Measurements from ENCODE around the gene AP2A1.
A peak's percentile ranks its signal among the peaks of the same experiment; 100 is the strongest.
"Not testable (repeated sequence)": the region's sequence is repeated elsewhere in the genome, so short reads cannot be mapped to it uniquely, and the experiment has no call there.

AP2A1 gene

GRCh38 chr19:49818649-49819370 is 52.0 kb downstream of the AP2A1 start:
- H3K9ac ChIP-seq (ENCODE audit: low read length): peak overlapping the region; percentile 93
- peak overlapping the region; percentile 86 for H3K14ac ChIP-seq (ENCODE audit: low read length)
- peak overlapping the region; percentile 79 for H4K12ac ChIP-seq (ENCODE audit: low read depth, low read length)
- no CpG with 5 or more reads among the region's 16 CpGs for WGBS (ENCODE audit: extremely low coverage, insufficient coverage, insufficient read length)
- peak overlapping the region; percentile 80 for H2AK5ac ChIP-seq (ENCODE audit: low read length)
- peak overlapping the region; percentile 60 for H4K91ac ChIP-seq (ENCODE audit: low read depth, low read length)
- H3K36me3 ChIP-seq (ENCODE audit: control insufficient read depth in 1 of 2, insufficient read depth in 2 of 2, low read length in 2 of 2): peaks cover 16 to 19% of the 10 kb centered on the region in 2 experiments
- no peaks in the 10 kb centered on the region for H3K9me3 ChIP-seq (ENCODE audit: insufficient read depth, low read depth, low read length)
- peak overlapping the region; percentile 93 for H3K4me3 ChIP-seq (ENCODE audit: low read depth, low read length)
- peak overlapping the region; percentile 85 for H3K4me2 ChIP-seq (ENCODE audit: low read length)
- no peak overlapping the region for H3K27ac ChIP-seq (ENCODE audit: low read depth, low read length)
- no peak overlapping the region for H3K23ac ChIP-seq (ENCODE audit: low read length)
- peaks cover 10% of the 10 kb centered on the region for H3K79me1 ChIP-seq (ENCODE audit: low read length)
- H3K18ac ChIP-seq (ENCODE audit: low read length): peak overlapping the region; percentile 83
- DNase-seq: no peak
- no peaks in the 10 kb centered on the region for H3K27me3 ChIP-seq (ENCODE audit: insufficient read depth, low read length)
- no peak overlapping the region for H2BK12ac ChIP-seq (ENCODE audit: low read length)
- peaks cover 10% of the 10 kb centered on the region for H3K79me2 ChIP-seq (ENCODE audit: control insufficient read depth, insufficient read depth, low read length, poor library complexity)
- peak overlapping the region; percentile 94 for H4K8ac ChIP-seq (ENCODE audit: low read depth, low read length)
- peak overlapping the region; percentile 77 for H2AFZ ChIP-seq (ENCODE audit: insufficient read depth, low read length, poor library complexity)
- H3K4me1 ChIP-seq (ENCODE audit: control insufficient read depth in 1 of 2, insufficient read depth in 2 of 2, low read length in 2 of 2): peaks cover 5% of the 10 kb centered on the region in 2 experiments
- H2BK120ac ChIP-seq (ENCODE audit: insufficient read depth, low read length, poor library complexity): peak overlapping the region; percentile 93
- peak overlapping the region; percentile 96 for H2BK5ac ChIP-seq (ENCODE audit: low read depth, low read length, poor library complexity)
- peak overlapping the region; percentile 99 for H3K4ac ChIP-seq (ENCODE audit: low read depth, low read length)

- H2BK12ac ChIP-seq (ENCODE audit: low read length); H3K27ac ChIP-seq (ENCODE audit: low read depth, low read length); H3K4me1 ChIP-seq (ENCODE audit: control insufficient read depth in 1 of 2, insufficient read depth in 2 of 2, low read length in 2 of 2); H2BK5ac ChIP-seq (ENCODE audit: low read depth, low read length, poor library complexity); DNase-seq; H4K8ac ChIP-seq (ENCODE audit: low read depth, low read length); H4K91ac ChIP-seq (ENCODE audit: low read depth, low read length); H2AFZ ChIP-seq (ENCODE audit: insufficient read depth, low read length, poor library complexity); H3K79me1 ChIP-seq (ENCODE audit: low read length); H3K27me3 ChIP-seq (ENCODE audit: insufficient read depth, low read length); H3K9ac ChIP-seq (ENCODE audit: low read length); H3K9me3 ChIP-seq (ENCODE audit: insufficient read depth, low read depth, low read length); H2BK120ac ChIP-seq (ENCODE audit: insufficient read depth, low read length, poor library complexity); H3K23ac ChIP-seq (ENCODE audit: low read length); H3K79me2 ChIP-seq (ENCODE audit: control insufficient read depth, insufficient read depth, low read length, poor library complexity); H2AK5ac ChIP-seq (ENCODE audit: low read length); H3K4me3 ChIP-seq (ENCODE audit: low read depth, low read length): not testable (repeated sequence)
- Histone ChIP-seq H4K12ac (ENCODE audit: low read depth, low read length) (peak overlapping the region; percentile 48), H3K18ac (ENCODE audit: low read length) (peak overlapping the region; percentile 47), H3K4me2 (ENCODE audit: low read length) (peak overlapping the region; percentile 85), H3K4ac (ENCODE audit: low read depth, low read length) (peak overlapping the region; percentile 77), H3K36me3 (ENCODE audit: control insufficient read depth in 1 of 2, insufficient read depth in 2 of 2, low read length in 2 of 2) (peaks cover 19 to 20% of the 10 kb centered on the region in 2 experiments), H3K14ac (ENCODE audit: low read length) (peak overlapping the region; percentile 34)
- WGBS (ENCODE audit: extremely low coverage, insufficient coverage, insufficient read length): no CpG with 5 or more reads among the region's 7 CpGs
Measured at GRCh38 chr19:49819452-49820115, 52.8 kb downstream of the AP2A1 start.

GRCh38 chr19:49820125-49820524 is 53.3 kb downstream of the AP2A1 start:
- Histone ChIP-seq H2BK12ac (ENCODE audit: low read length) (no peak overlapping the region), H4K8ac (ENCODE audit: low read depth, low read length) (no peak overlapping the region), H3K27me3 (ENCODE audit: insufficient read depth, low read length) (no peaks in the 10 kb centered on the region), H3K9ac (ENCODE audit: low read length) (no peak overlapping the region), H3K79me2 (ENCODE audit: control insufficient read depth, insufficient read depth, low read length, poor library complexity) (peaks cover 10% of the 10 kb centered on the region), H2AK5ac (ENCODE audit: low read length) (no peak overlapping the region), H3K23ac (ENCODE audit: low read length) (no peak overlapping the region), H2BK120ac (ENCODE audit: insufficient read depth, low read length, poor library complexity) (no peak overlapping the region), H3K9me3 (ENCODE audit: insufficient read depth, low read depth, low read length) (no peaks in the 10 kb centered on the region), H3K4ac (ENCODE audit: low read depth, low read length) (no peak overlapping the region), H3K4me1 (ENCODE audit: control insufficient read depth in 1 of 2, insufficient read depth in 2 of 2, low read length in 2 of 2) (peaks cover 5% of the 10 kb centered on the region in 2 experiments), H3K4me3 (ENCODE audit: low read depth, low read length) (no peak overlapping the region), H3K4me2 (ENCODE audit: low read length) (no peak overlapping the region), H3K36me3 (ENCODE audit: control insufficient read depth in 1 of 2, insufficient read depth in 2 of 2, low read length in 2 of 2) (peaks cover 19 to 20% of the 10 kb centered on the region in 2 experiments), H2BK5ac (ENCODE audit: low read depth, low read length, poor library complexity) (no peak overlapping the region), H3K14ac (ENCODE audit: low read length) (no peak overlapping the region), H4K91ac (ENCODE audit: low read depth, low read length) (no peak overlapping the region), H3K79me1 (ENCODE audit: low read length) (peaks cover 10% of the 10 kb centered on the region), H3K18ac (ENCODE audit: low read length) (no peak overlapping the region), H2AFZ (ENCODE audit: insufficient read depth, low read length, poor library complexity) (no peak overlapping the region), H3K27ac (ENCODE audit: low read depth, low read length) (no peak overlapping the region), H4K12ac (ENCODE audit: low read depth, low read length) (no peak overlapping the region)
- no peak for DNase-seq
- WGBS (ENCODE audit: extremely low coverage, insufficient coverage, insufficient read length): no CpG with 5 or more reads among the region's 10 CpGs

GRCh38 chr19:49823472-49823871 is 56.7 kb downstream of the AP2A1 start:
- H3K27me3 ChIP-seq (ENCODE audit: insufficient read depth, low read length): no peaks in the 10 kb centered on the region
- H3K36me3 ChIP-seq (ENCODE audit: control insufficient read depth in 1 of 2, insufficient read depth in 2 of 2, low read length in 2 of 2): peaks cover 34 to 38% of the 10 kb centered on the region in 2 experiments
- H3K23ac ChIP-seq (ENCODE audit: low read length): no peak overlapping the region
- no peak overlapping the region for H2BK5ac ChIP-seq (ENCODE audit: low read depth, low read length, poor library complexity)
- H4K91ac ChIP-seq (ENCODE audit: low read depth, low read length): no peak overlapping the region
- H3K4me3 ChIP-seq (ENCODE audit: low read depth, low read length): no peak overlapping the region
- H4K12ac ChIP-seq (ENCODE audit: low read depth, low read length): no peak overlapping the region
- H4K8ac ChIP-seq (ENCODE audit: low read depth, low read length): no peak overlapping the region
- peaks cover 4% of the 10 kb centered on the region for H3K79me2 ChIP-seq (ENCODE audit: control insufficient read depth, insufficient read depth, low read length, poor library complexity)
- peaks cover 3% of the 10 kb centered on the region for H3K79me1 ChIP-seq (ENCODE audit: low read length)
- H2AK5ac ChIP-seq (ENCODE audit: low read length): no peak overlapping the region
- H2BK12ac ChIP-seq (ENCODE audit: low read length): no peak overlapping the region
- H2BK120ac ChIP-seq (ENCODE audit: insufficient read depth, low read length, poor library complexity): no peak overlapping the region
- no peak overlapping the region for H3K9ac ChIP-seq (ENCODE audit: low read length)
- H3K9me3 ChIP-seq (ENCODE audit: insufficient read depth, low read depth, low read length): peaks cover 4% of the 10 kb centered on the region
- H3K4me2 ChIP-seq (ENCODE audit: low read length): no peak overlapping the region
- no peak overlapping the region for H2AFZ ChIP-seq (ENCODE audit: insufficient read depth, low read length, poor library complexity)
- peaks cover 5% of the 10 kb centered on the region in 2 experiments for H3K4me1 ChIP-seq (ENCODE audit: control insufficient read depth in 1 of 2, insufficient read depth in 2 of 2, low read length in 2 of 2)
- no peak overlapping the region for H3K27ac ChIP-seq (ENCODE audit: low read depth, low read length)
- no peak overlapping the region for H3K4ac ChIP-seq (ENCODE audit: low read depth, low read length)
- no peak overlapping the region for H3K14ac ChIP-seq (ENCODE audit: low read length)
- no CpG with 5 or more reads among the region's 12 CpGs for WGBS (ENCODE audit: extremely low coverage, insufficient coverage, insufficient read length)
- no peak overlapping the region for H3K18ac ChIP-seq (ENCODE audit: low read length)
- DNase-seq: no peak
